Gastroesophageal sphincter (tissue), 4 donors: Measurements from ENCODE around the gene CNKSR1. TPM values are rescaled to one million over a fixed set of nuclear protein-coding genes. Genes with fewer than 3 reads are reported as not detected.

ENCODE experiments used
- ATAC-seq: fragments of 150-250 bp; one replicate; pipeline ENCODE4 v1.9.1; 2016; ENCODE audit warnings: mild to moderate bottlenecking, moderate library complexity
- H3K27ac ChIP-seq, 4 donors: fragments of 200-600 bp; sonication (generic) in 3 of 4; 1 replicate in 3 of 4; 2 replicates in 1 of 4; pipeline ENCODE4 v1.5.1; 2016 to 2019
- H3K27me3 ChIP-seq: fragments of 200-600 bp; sonication (generic); one replicate; pipeline ENCODE4 v1.5.1; 2019
- H3K36me3 ChIP-seq, 2 donors: fragments of 200-600 bp; sonication (generic); one replicate each; pipeline ENCODE4 v1.5.1; 2019; ENCODE audit warnings: control low read depth in 1 of 2
- H3K4me1 ChIP-seq, 3 donors: fragments of 200-600 bp; sonication (generic); 1 replicate in 2 of 3; 2 replicates in 1 of 3; pipeline ENCODE4 v1.5.1; 2016 to 2019; ENCODE audit warnings: control low read depth in 2 of 3
- H3K4me3 ChIP-seq, 2 donors: fragments of 200-600 bp; sonication (generic); one replicate each; pipeline ENCODE4 v1.5.1; 2019; ENCODE audit warnings: mild to moderate bottlenecking in 1 of 2, moderate library complexity in 1 of 2
- H3K9me3 ChIP-seq, 3 donors: fragments of 200-600 bp; sonication (generic); one replicate each; pipeline ENCODE4 v1.5.1; 2017 to 2019; ENCODE audit warnings: control low read depth in 2 of 3
- CTCF ChIP-seq, 4 experiments: fragments of 200-600 bp in 2 of 4; fragments of 450-650 bp in 2 of 4; sonication (generic) in 1 of 4; IDR thresholded peaks; one replicate each; pipeline ENCODE4 v1.5.1; 2017 to 2019; ENCODE audit warnings: antibody characterized with exemption in 4 of 4, mild to moderate bottlenecking in 2 of 4, moderate library complexity in 2 of 4
- EP300 ChIP-seq: sonication (generic); formaldehyde crosslinking; IDR thresholded peaks from one replicate; pipeline ENCODE4 v1.6.1; 2017; ENCODE audit warnings: antibody characterized with exemption, mild to moderate bottlenecking
- POLR2A ChIP-seq, 2 donors: fragments of 450-650 bp; IDR thresholded peaks; one replicate each; pipeline ENCODE4 v1.6.1; 2017; ENCODE audit warnings: antibody characterized with exemption in 2 of 2, mild to moderate bottlenecking in 2 of 2, moderate library complexity in 1 of 2
- POLR2AphosphoS5 ChIP-seq: sonication (generic); formaldehyde crosslinking; IDR thresholded peaks from one replicate; pipeline ENCODE4 v1.6.1; 2017; ENCODE audit warnings: antibody characterized with exemption
- WGBS, 2 donors: methylation state at CpG; one replicate each; pipeline ENCODE4 v1.1.5; 2018; ENCODE audit warnings: low coverage in 1 of 2; 5-methylcytosine and 5-hydroxymethylcytosine counted together
- total RNA-seq, 4 donors: library from RNA; depleted of rRNA; stranded (reverse); fragments of >200 nt; gene quantifications; one replicate each; pipeline ENCODE4 v1.1.0, GENCODE V29; 2016

CNKSR1 gene
- total RNA-seq, 4 donors from 2014 or later = 0.81 to 1.7 (median 1.1) TPM; not detected in 1

GRCh38 chr1:26180010-26180506, 2.8 kb downstream of the CNKSR1 start:
- no peaks in the 10 kb centered on the region for H3K36me3 ChIP-seq
- H3K27ac ChIP-seq = no peak overlapping the region
- no peak overlapping the region for H3K4me3 ChIP-seq
- H3K9me3 ChIP-seq = no peaks in the 10 kb centered on the region
- ATAC-seq = no peak
- TF ChIP-seq CTCF (IDR thresholded peaks at IDR 0.05) (no peak), POLR2A (IDR thresholded peaks at IDR 0.05) (no peak), POLR2AphosphoS5 (no peak), EP300 (no peak)
- 80 to 89% methylated on average over 2 to 3 of the region's 4 CpGs for WGBS, 2 donors
- no peaks in the 10 kb centered on the region for H3K4me1 ChIP-seq
- no peaks in the 10 kb centered on the region for H3K27me3 ChIP-seq

- H3K9me3 ChIP-seq = no peaks in the 10 kb centered on the region
- no peak overlapping the region for H3K4me3 ChIP-seq
- TF ChIP-seq POLR2AphosphoS5 (no peak), CTCF (IDR thresholded peaks at IDR 0.05) (no peak)
- 57 to 76% methylated on average over 3 of the region's 9 CpGs for WGBS, 2 donors
- ATAC-seq = no peak
- H3K36me3 ChIP-seq = no peaks in the 10 kb centered on the region
- no peaks in the 10 kb centered on the region for H3K27me3 ChIP-seq
- H3K4me1 ChIP-seq = no peaks in the 10 kb centered on the region
- no peak overlapping the region for H3K27ac ChIP-seq
Measured at GRCh38 chr1:26181586-26182382, 4.5 kb downstream of the CNKSR1 start.

GRCh38 chr1:26182383-26182696, 5.0 kb downstream of the CNKSR1 start:
- ATAC-seq = no peak
- WGBS, 2 donors = no CpG with 5 or more reads among the region's 7 CpGs
- Histone ChIP-seq H3K4me1 (no peaks in the 10 kb centered on the region), H3K27me3 (no peaks in the 10 kb centered on the region), H3K27ac (no peak overlapping the region), H3K36me3 (no peaks in the 10 kb centered on the region), H3K4me3 (no peak overlapping the region), H3K9me3 (no peaks in the 10 kb centered on the region)
- no peak for TF ChIP-seq EP300
- TF ChIP-seq POLR2AphosphoS5 = no peak
- TF ChIP-seq POLR2A (IDR thresholded peaks at IDR 0.05) = no peak
- TF ChIP-seq CTCF (IDR thresholded peaks at IDR 0.05) = no peak

GRCh38 chr1:26184086-26184485, 6.8 kb downstream of the CNKSR1 start:
- Histone ChIP-seq H3K36me3 (no peaks in the 10 kb centered on the region), H3K9me3 (no peaks in the 10 kb centered on the region), H3K27ac (no peak overlapping the region), H3K27me3 (no peaks in the 10 kb centered on the region), H3K4me3 (no peak overlapping the region), H3K4me1 (no peaks in the 10 kb centered on the region)
- no peak for ATAC-seq
- TF ChIP-seq POLR2A (IDR thresholded peaks at IDR 0.05) (no peak), EP300 (no peak), POLR2AphosphoS5 (no peak), CTCF (IDR thresholded peaks at IDR 0.05) (no peak)
- no CpG with 5 or more reads among the region's 7 CpGs for WGBS, 2 donors

- Histone ChIP-seq H3K9me3 (no peaks in the 10 kb centered on the region), H3K4me1 (no peaks in the 10 kb centered on the region), H3K27me3 (no peaks in the 10 kb centered on the region), H3K36me3 (no peaks in the 10 kb centered on the region), H3K27ac (no peak overlapping the region), H3K4me3 (no peak overlapping the region)
- 83 to 96% methylated on average over 1 to 11 of the region's 21 CpGs for WGBS, 2 donors
- no peak for ATAC-seq
- TF ChIP-seq POLR2AphosphoS5 (no peak), EP300 (no peak), POLR2A (IDR thresholded peaks at IDR 0.05) (no peak), CTCF (IDR thresholded peaks at IDR 0.05) (no peak)
Measured at GRCh38 chr1:26184883-26185282, 7.6 kb downstream of the CNKSR1 start.
